H1 (cell line): ENCODE data around the gene AK5. TPM values are rescaled to one million over a fixed set of nuclear protein-coding genes. Genes with fewer than 3 reads are reported as not detected.

Experiments used
- CTCF ChIA-PET: fragments of 300-600 bp; sonication (Branson Sonifier 250); formaldehyde crosslinking; loops from one replicate; lab custom pipeline; 2021; ENCODE audit not compliant: partially characterized antibody; lab: Charles Lee
- POLR2A ChIA-PET: fragments of 300-600 bp; sonication (Branson Sonifier 250); formaldehyde crosslinking; loops from one replicate; lab custom pipeline; 2021; ENCODE audit warnings: inconsistent platforms; ENCODE audit not compliant: partially characterized antibody; lab: Charles Lee
- DNase-seq, 2 experiments: peaks; one replicate each; pipeline versions ENCODE4 v3.0.0 to v3.0.0-alpha.2; 2010 to 2022; ENCODE audit warnings: low spot score in 2 of 2, low read depth in 1 of 2, mixed read lengths in 1 of 2
- FAIRE-seq: peaks from 2 replicates; lab custom pipeline; 2011; peaks lifted over from hg19 to GRCh38; lab: Jason Lieb, UNC
- H2AFZ ChIP-seq: 2 replicates; pipeline ENCODE4 v1.8.1; 2012; ENCODE audit warnings: low read length, inconsistent platforms
- H2AK5ac ChIP-seq: 2 replicates; pipeline ENCODE4 v1.6.1; 2013; ENCODE audit warnings: low read depth, low read length
- H2BK120ac ChIP-seq: replicated peaks from 2 replicates; pipeline ENCODE3; 2013; ENCODE audit warnings: low read depth, low read length, inconsistent platforms
- H2BK12ac ChIP-seq: 2 replicates; pipeline ENCODE4 v1.6.1; 2013; ENCODE audit warnings: low read depth, low read length
- H2BK15ac ChIP-seq: 2 replicates; pipeline ENCODE4 v1.6.1; 2013; ENCODE audit warnings: low read length
- H2BK20ac ChIP-seq: 2 replicates; pipeline ENCODE4 v1.6.1; 2013; ENCODE audit warnings: low read length
- H2BK5ac ChIP-seq: 2 replicates; pipeline ENCODE4 v1.6.1; 2013; ENCODE audit warnings: low read depth, low read length
- H3K14ac ChIP-seq: 2 replicates; pipeline ENCODE4 v1.6.1; 2013; ENCODE audit warnings: inconsistent platforms; ENCODE audit not compliant: insufficient read length
- H3K18ac ChIP-seq: 2 replicates; pipeline ENCODE4 v1.6.1; 2013; ENCODE audit warnings: low read length; ENCODE audit errors: extremely low read depth
- H3K23ac ChIP-seq: 2 replicates; pipeline ENCODE4 v1.6.1; 2013; ENCODE audit warnings: inconsistent platforms; ENCODE audit not compliant: insufficient read length
- H3K23me2 ChIP-seq: 2 replicates; pipeline ENCODE4 v1.6.1; 2013; ENCODE audit warnings: low read depth, low read length
- H3K27ac ChIP-seq: 2 replicates; pipeline ENCODE4 v1.6.1; 2011; ENCODE audit warnings: low read depth, low read length, inconsistent platforms
- H3K27me3 ChIP-seq, 4 experiments: replicated peaks in 1 of 4; 1 replicate in 1 of 4; 2 replicates in 3 of 4; pipeline versions ENCODE4 v1.6.1 to v1.8.1; 2011 to 2013; ENCODE audit warnings: low read length in 3 of 4, mild to moderate bottlenecking in 3 of 4, inconsistent platforms in 2 of 4, mixed read lengths in 2 of 4, moderate library complexity in 1 of 4; ENCODE audit not compliant: control insufficient read depth in 3 of 4, insufficient read depth in 3 of 4; ENCODE audit errors: extremely low read depth in 1 of 4
- H3K36me3 ChIP-seq, 4 experiments: 2 replicates each; pipeline versions ENCODE4 v1.6.1 to v1.8.1; 2011 to 2013; ENCODE audit warnings: mild to moderate bottlenecking in 4 of 4, low read length in 3 of 4, moderate library complexity in 2 of 4, control low read depth in 1 of 4, inconsistent platforms in 1 of 4; ENCODE audit not compliant: insufficient read depth in 4 of 4, control insufficient read depth in 2 of 4
- H3K4ac ChIP-seq: replicated peaks from 2 replicates; pipeline ENCODE3; 2013; ENCODE audit warnings: low read length, low read depth, mixed read lengths, inconsistent platforms; ENCODE audit not compliant: insufficient read length
- H3K4me1 ChIP-seq, 4 experiments: replicated peaks in 1 of 4; 1 replicate in 1 of 4; 2 replicates in 3 of 4; pipeline versions ENCODE4 v1.6.1 to v1.8.1; 2011 to 2013; ENCODE audit warnings: low read length in 3 of 4, inconsistent platforms in 2 of 4, mixed read lengths in 1 of 4; ENCODE audit not compliant: insufficient read depth in 4 of 4, control insufficient read depth in 3 of 4
- H3K4me2 ChIP-seq, 2 experiments: 2 replicates each; pipeline versions ENCODE4 v1.6.1 to v1.8.1; 2011 to 2013; ENCODE audit warnings: low read depth in 2 of 2, low read length in 2 of 2, control low read depth in 1 of 2, inconsistent platforms in 1 of 2, mild to moderate bottlenecking in 1 of 2; ENCODE audit not compliant: insufficient read depth in 1 of 2
- H3K4me3 ChIP-seq, 4 experiments: fragments of 200-600, 300-600 bp in 1 of 4; sonication (generic), shearing (Covaris generic), sonication (Bioruptor Twin) in 1 of 4; 2 replicates each; pipeline versions ENCODE4 v1.5.1 to v1.8.1; 2011 to 2016; ENCODE audit warnings: low read length in 4 of 4, low read depth in 3 of 4, control low read depth in 2 of 4, inconsistent platforms in 2 of 4, mild to moderate bottlenecking in 2 of 4, mixed read lengths in 1 of 4, moderate library complexity in 1 of 4; ENCODE audit not compliant: insufficient read depth in 2 of 4; ENCODE audit errors: extremely low read depth in 1 of 4
- H3K56ac ChIP-seq: replicated peaks from 2 replicates; pipeline ENCODE3; 2013; ENCODE audit warnings: low read depth, mild to moderate bottlenecking, mixed read lengths, low read length, inconsistent platforms; ENCODE audit not compliant: insufficient read length
- H3K79me1 ChIP-seq: 2 replicates; pipeline ENCODE4 v1.6.1; 2013; ENCODE audit warnings: low read depth, low read length, control low read depth
- H3K79me2 ChIP-seq, 2 experiments: 2 replicates each; pipeline versions ENCODE4 v1.6.1 to v1.8.1; 2012 to 2013; ENCODE audit warnings: low read length in 2 of 2, mild to moderate bottlenecking in 2 of 2, inconsistent platforms in 1 of 2; ENCODE audit not compliant: insufficient read depth in 2 of 2, control insufficient read depth in 1 of 2
- H3K9ac ChIP-seq, 4 experiments: replicated peaks in 1 of 4; 1 replicate in 1 of 4; 2 replicates in 3 of 4; pipeline versions ENCODE4 v1.6.1 to v1.8.1; 2011 to 2013; ENCODE audit warnings: low read depth in 3 of 4, low read length in 3 of 4, control low read depth in 2 of 4, mild to moderate bottlenecking in 2 of 4, moderate library complexity in 2 of 4, inconsistent platforms in 1 of 4; ENCODE audit errors: extremely low read depth in 1 of 4
- H3K9me3 ChIP-seq, 2 experiments: 2 replicates each; pipeline versions ENCODE4 v1.6.1 to v1.8.1; 2012 to 2013; ENCODE audit warnings: mild to moderate bottlenecking in 2 of 2, moderate library complexity in 2 of 2, control low read depth in 1 of 2, inconsistent platforms in 1 of 2, low read depth in 1 of 2, low read length in 1 of 2, mixed read lengths in 1 of 2; ENCODE audit not compliant: insufficient read depth in 2 of 2
- H4K20me1 ChIP-seq, 2 experiments: replicated peaks in 1 of 2; 2 replicates each; pipeline versions ENCODE3 to v1.8.1; 2011 to 2013; ENCODE audit warnings: inconsistent platforms in 2 of 2, low read length in 2 of 2, mild to moderate bottlenecking in 1 of 2; ENCODE audit not compliant: insufficient read depth in 2 of 2, control insufficient read depth in 1 of 2
- H4K5ac ChIP-seq: 2 replicates; pipeline ENCODE4 v1.6.1; 2013; ENCODE audit warnings: low read length, low read depth, mixed read lengths, inconsistent platforms; ENCODE audit not compliant: insufficient read length
- H4K8ac ChIP-seq: 2 replicates; pipeline ENCODE4 v1.8.0; 2013; ENCODE audit warnings: mild to moderate bottlenecking, moderate library complexity, low read length, inconsistent platforms; ENCODE audit not compliant: insufficient read depth; ENCODE audit errors: extremely low read depth
- H4K91ac ChIP-seq: replicated peaks from 2 replicates; pipeline ENCODE3; 2013; ENCODE audit warnings: low read length, mixed read lengths, inconsistent platforms; ENCODE audit not compliant: insufficient read length
- ASH2L ChIP-seq: fragments of 200-600, 300-600 bp; sonication (generic); IDR thresholded peaks from one replicate; pipeline ENCODE4 v1.7.1; 2017; ENCODE audit warnings: low read length
- BACH1 ChIP-seq: IDR thresholded peaks from 2 replicates; pipeline ENCODE4 v1.6.1; 2012; ENCODE audit warnings: low read length, improper control_type of control experiment
- EGR1 ChIP-seq: IDR thresholded peaks from 2 replicates; pipeline ENCODE4 v1.6.1; 2011; ENCODE audit warnings: low read depth, low read length, borderline replicate concordance
- EZH2 ChIP-seq: fragments of 200-600 bp; sonication (generic); IDR thresholded peaks from 2 replicates; pipeline ENCODE4 v1.7.1; 2012; ENCODE audit warnings: low read depth, mild to moderate bottlenecking, moderate library complexity, low read length, inconsistent platforms; ENCODE audit not compliant: severe bottlenecking
- HDAC2 ChIP-seq, 2 experiments: fragments of 300-600 bp in 1 of 2; sonication (generic) in 1 of 2; IDR thresholded peaks; 2 replicates each; pipeline ENCODE4 v1.6.1; 2011 to 2012; ENCODE audit warnings: low read depth in 2 of 2, low read length in 2 of 2, mild to moderate bottlenecking in 2 of 2, moderate library complexity in 2 of 2, borderline replicate concordance in 1 of 2, inconsistent platforms in 1 of 2
- POLR2A ChIP-seq, 2 experiments: IDR thresholded peaks; 1 replicate in 1 of 2; 2 replicates in 1 of 2; pipeline ENCODE4 v1.6.1; 2011; ENCODE audit warnings: low read depth in 2 of 2, low read length in 2 of 2, mild to moderate bottlenecking in 2 of 2; ENCODE audit errors: control extremely low read depth in 1 of 2
- POU5F1 ChIP-seq: IDR thresholded peaks from 2 replicates; pipeline ENCODE4 v1.6.1; 2011; ENCODE audit warnings: low read depth, mild to moderate bottlenecking, low read length, moderate library complexity
- RXRA ChIP-seq: IDR thresholded peaks from 2 replicates; pipeline ENCODE4 v1.6.1; 2011; ENCODE audit warnings: low read depth, mild to moderate bottlenecking, low read length, moderate library complexity; ENCODE audit not compliant: insufficient read depth
- TAF1 ChIP-seq: IDR thresholded peaks from 2 replicates; pipeline ENCODE4 v1.6.1; 2011; ENCODE audit warnings: mild to moderate bottlenecking, low read depth, low read length
- TEAD4 ChIP-seq: IDR thresholded peaks from 2 replicates; pipeline ENCODE4 v1.6.1; 2012; ENCODE audit warnings: low read depth, low read length, inconsistent platforms, mixed read lengths
- ZNF274 ChIP-seq: IDR thresholded peaks from 2 replicates; pipeline ENCODE4 v1.7.0; 2012; ENCODE audit warnings: low read length, borderline replicate concordance; ENCODE audit errors: extremely low read depth
- WGBS, 2 experiments: shearing (Covaris generic) in 1 of 2; methylation state at CpG; one replicate each; pipeline versions ENCODE4 v1.1.6 to v1.1.7; 2013 to 2015; ENCODE audit warnings: low lambda C conversion rate in 2 of 2, mixed read lengths in 2 of 2, inconsistent platforms in 1 of 2, low coverage in 1 of 2, missing lambda C conversion rate in 1 of 2; ENCODE audit not compliant: insufficient replicate concordance in 2 of 2, insufficient coverage in 1 of 2, insufficient read length in 1 of 2; ENCODE audit errors: extremely low coverage in 1 of 2, missing lambda C conversion rate in 1 of 2; 5-methylcytosine and 5-hydroxymethylcytosine counted together
- polyA plus RNA-seq, 7 experiments: library from polyadenylated mRNA; depleted of rRNA in 3 of 7; stranded (reverse) in 5 of 7; unstranded in 2 of 7; fragments of >200 nt in 5 of 7; fragments of 200-250 nt in 2 of 7; gene quantifications; 1 replicate in 5 of 7; 2 replicates in 1 of 7; 4 replicates in 1 of 7; pipeline versions ENCODE4 v1.2.1 to v1.2.3, GENCODE V29; 2011 to 2013; ENCODE audit warnings: missing spikeins in 2 of 7, mixed read lengths in 2 of 7
- total RNA-seq: library from RNA; stranded (reverse); fragmentation: NEBNext Ultra II Directional; extraction: Animal tissue kit (Norgen Biotek cat#: 25700); gene quantifications from 2 replicates; pipeline ENCODE4 v1.2.1, GENCODE V29; 2021

Gene AK5
- total and polyA plus RNA-seq, 2 of the 8 experiments (the other 6 are each of a cell fraction or from before 2014, with no cell fraction given) = 2.0 to 7.1 TPM

DNA sequence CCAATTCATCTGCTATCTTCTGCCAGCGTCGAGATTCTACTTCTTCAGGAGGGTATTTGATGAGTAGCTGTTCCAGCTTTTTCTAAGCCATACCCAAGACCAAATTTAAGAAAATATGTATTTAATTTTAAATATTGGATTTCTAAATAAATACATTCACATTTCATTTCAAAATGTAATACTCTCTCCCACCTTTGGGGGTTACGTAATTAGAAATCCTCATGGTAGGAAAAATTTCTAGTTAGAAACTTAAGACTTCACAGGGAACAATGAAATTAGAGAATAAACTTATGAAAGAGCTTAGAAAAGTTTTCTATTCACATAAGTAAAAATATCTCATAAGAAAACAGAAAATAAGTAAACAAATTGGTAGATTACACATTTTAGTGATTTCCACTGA is 297.7 kb downstream of the AK5 start:
- Histone ChIP-seq H3K9ac (no peak overlapping the region), H4K5ac (no peak overlapping the region), H3K4me1 (no peaks in the 10 kb centered on the region), H2AK5ac (no peak overlapping the region), H2BK15ac (no peak overlapping the region), H3K14ac (no peak overlapping the region), H3K27me3 (no peaks in the 10 kb centered on the region), H3K4me3 (no peak overlapping the region), H3K23ac (no peak overlapping the region), H3K36me3 (peaks cover 7 to 56% (median 23%) of the 10 kb centered on the region in 4 experiments), H2BK5ac (no peak overlapping the region), H3K23me2 (no peaks in the 10 kb centered on the region), H2AFZ (no peak overlapping the region), H3K79me2 (no peaks in the 10 kb centered on the region), H3K18ac (no peak overlapping the region), H3K4me2 (no peak overlapping the region), H3K27ac (no peak overlapping the region), H3K9me3 (no peaks in the 10 kb centered on the region), H3K56ac (no peak overlapping the region), H4K20me1 (no peaks in the 10 kb centered on the region), H2BK20ac (no peak overlapping the region), H4K91ac (no peak overlapping the region), H3K79me1 (no peaks in the 10 kb centered on the region), H2BK120ac (no peak overlapping the region), H4K8ac (no peak overlapping the region), H2BK12ac (no peak overlapping the region), H3K4ac (no peak overlapping the region)
- CTCF ChIA-PET = interaction anchor here (1.1 to 2.1 kb wide), 6 partner anchors 9 to 103 kb away, joined by 3 to 7 read pairs (median 4); partner anchors contain the start of gene ZZZ3
- no peak for DNase-seq
- FAIRE-seq = no peak
- 94% methylated on average over 3 of the region's 3 CpGs; no CpG with 5 or more reads in 1 of the 2 experiments for WGBS, 2 experiments
- POLR2A ChIA-PET = no interaction called here
- TF ChIP-seq HDAC2 (IDR thresholded peaks at IDR 0.05; ENCODE audit: borderline replicate concordance in 1 of 2, low read depth in 2 of 2, low read length in 2 of 2) (no peak), ZNF274 (no peak), ASH2L (no peak), TEAD4 (no peak), POU5F1 (no peak), RXRA (no peak), EZH2 (no peak), EGR1 (no peak), BACH1 (no peak), POLR2A (IDR thresholded peaks at IDR 0.05; ENCODE audit: control extremely low read depth in 1 of 2, low read depth in 2 of 2, low read length in 2 of 2) (no peak), TAF1 (no peak)
